H1 (cell line): ENCODE data around the gene ZSWIM6. TPM values are rescaled to one million over a fixed set of nuclear protein-coding genes. Genes with fewer than 3 reads are reported as not detected.

Experiments
- CTCF ChIA-PET: fragments of 300-600 bp; sonication (Branson Sonifier 250); formaldehyde crosslinking; loops from one replicate; lab custom pipeline; 2021; ENCODE audit not compliant: partially characterized antibody; lab: Charles Lee
- POLR2A ChIA-PET: fragments of 300-600 bp; sonication (Branson Sonifier 250); formaldehyde crosslinking; loops from one replicate; lab custom pipeline; 2021; ENCODE audit warnings: inconsistent platforms; ENCODE audit not compliant: partially characterized antibody; lab: Charles Lee
- DNase-seq, 2 experiments: peaks; one replicate each; pipeline versions ENCODE4 v3.0.0 to v3.0.0-alpha.2; 2010 to 2022; ENCODE audit warnings: low spot score in 2 of 2, low read depth in 1 of 2, mixed read lengths in 1 of 2
- FAIRE-seq: peaks from 2 replicates; lab custom pipeline; 2011; peaks lifted over from hg19 to GRCh38; lab: Jason Lieb, UNC
- H2AFZ ChIP-seq: 2 replicates; pipeline ENCODE4 v1.8.1; 2012; ENCODE audit warnings: low read length, inconsistent platforms
- H2AK5ac ChIP-seq: 2 replicates; pipeline ENCODE4 v1.6.1; 2013; ENCODE audit warnings: low read depth, low read length
- H2BK120ac ChIP-seq: replicated peaks from 2 replicates; pipeline ENCODE3; 2013; ENCODE audit warnings: low read depth, low read length, inconsistent platforms
- H2BK12ac ChIP-seq: 2 replicates; pipeline ENCODE4 v1.6.1; 2013; ENCODE audit warnings: low read depth, low read length
- H2BK15ac ChIP-seq: 2 replicates; pipeline ENCODE4 v1.6.1; 2013; ENCODE audit warnings: low read length
- H2BK20ac ChIP-seq: 2 replicates; pipeline ENCODE4 v1.6.1; 2013; ENCODE audit warnings: low read length
- H2BK5ac ChIP-seq: 2 replicates; pipeline ENCODE4 v1.6.1; 2013; ENCODE audit warnings: low read depth, low read length
- H3K14ac ChIP-seq: 2 replicates; pipeline ENCODE4 v1.6.1; 2013; ENCODE audit warnings: inconsistent platforms; ENCODE audit not compliant: insufficient read length
- H3K18ac ChIP-seq: 2 replicates; pipeline ENCODE4 v1.6.1; 2013; ENCODE audit warnings: low read length; ENCODE audit errors: extremely low read depth
- H3K23ac ChIP-seq: 2 replicates; pipeline ENCODE4 v1.6.1; 2013; ENCODE audit warnings: inconsistent platforms; ENCODE audit not compliant: insufficient read length
- H3K23me2 ChIP-seq: 2 replicates; pipeline ENCODE4 v1.6.1; 2013; ENCODE audit warnings: low read depth, low read length
- H3K27ac ChIP-seq: 2 replicates; pipeline ENCODE4 v1.6.1; 2011; ENCODE audit warnings: low read depth, low read length, inconsistent platforms
- H3K27me3 ChIP-seq, 4 experiments: replicated peaks in 1 of 4; 1 replicate in 1 of 4; 2 replicates in 3 of 4; pipeline versions ENCODE4 v1.6.1 to v1.8.1; 2011 to 2013; ENCODE audit warnings: low read length in 3 of 4, mild to moderate bottlenecking in 3 of 4, inconsistent platforms in 2 of 4, mixed read lengths in 2 of 4, moderate library complexity in 1 of 4; ENCODE audit not compliant: control insufficient read depth in 3 of 4, insufficient read depth in 3 of 4; ENCODE audit errors: extremely low read depth in 1 of 4
- H3K36me3 ChIP-seq, 4 experiments: 2 replicates each; pipeline versions ENCODE4 v1.6.1 to v1.8.1; 2011 to 2013; ENCODE audit warnings: mild to moderate bottlenecking in 4 of 4, low read length in 3 of 4, moderate library complexity in 2 of 4, control low read depth in 1 of 4, inconsistent platforms in 1 of 4; ENCODE audit not compliant: insufficient read depth in 4 of 4, control insufficient read depth in 2 of 4
- H3K4ac ChIP-seq: replicated peaks from 2 replicates; pipeline ENCODE3; 2013; ENCODE audit warnings: low read length, low read depth, mixed read lengths, inconsistent platforms; ENCODE audit not compliant: insufficient read length
- H3K4me1 ChIP-seq, 4 experiments: replicated peaks in 1 of 4; 1 replicate in 1 of 4; 2 replicates in 3 of 4; pipeline versions ENCODE4 v1.6.1 to v1.8.1; 2011 to 2013; ENCODE audit warnings: low read length in 3 of 4, inconsistent platforms in 2 of 4, mixed read lengths in 1 of 4; ENCODE audit not compliant: insufficient read depth in 4 of 4, control insufficient read depth in 3 of 4
- H3K4me2 ChIP-seq, 2 experiments: 2 replicates each; pipeline versions ENCODE4 v1.6.1 to v1.8.1; 2011 to 2013; ENCODE audit warnings: low read depth in 2 of 2, low read length in 2 of 2, control low read depth in 1 of 2, inconsistent platforms in 1 of 2, mild to moderate bottlenecking in 1 of 2; ENCODE audit not compliant: insufficient read depth in 1 of 2
- H3K4me3 ChIP-seq, 4 experiments: fragments of 200-600, 300-600 bp in 1 of 4; sonication (generic), shearing (Covaris generic), sonication (Bioruptor Twin) in 1 of 4; 2 replicates each; pipeline versions ENCODE4 v1.5.1 to v1.8.1; 2011 to 2016; ENCODE audit warnings: low read length in 4 of 4, low read depth in 3 of 4, control low read depth in 2 of 4, inconsistent platforms in 2 of 4, mild to moderate bottlenecking in 2 of 4, mixed read lengths in 1 of 4, moderate library complexity in 1 of 4; ENCODE audit not compliant: insufficient read depth in 2 of 4; ENCODE audit errors: extremely low read depth in 1 of 4
- H3K56ac ChIP-seq: replicated peaks from 2 replicates; pipeline ENCODE3; 2013; ENCODE audit warnings: low read depth, mild to moderate bottlenecking, mixed read lengths, low read length, inconsistent platforms; ENCODE audit not compliant: insufficient read length
- H3K79me1 ChIP-seq: 2 replicates; pipeline ENCODE4 v1.6.1; 2013; ENCODE audit warnings: low read depth, low read length, control low read depth
- H3K79me2 ChIP-seq, 2 experiments: 2 replicates each; pipeline versions ENCODE4 v1.6.1 to v1.8.1; 2012 to 2013; ENCODE audit warnings: low read length in 2 of 2, mild to moderate bottlenecking in 2 of 2, inconsistent platforms in 1 of 2; ENCODE audit not compliant: insufficient read depth in 2 of 2, control insufficient read depth in 1 of 2
- H3K9ac ChIP-seq, 4 experiments: replicated peaks in 1 of 4; 1 replicate in 1 of 4; 2 replicates in 3 of 4; pipeline versions ENCODE4 v1.6.1 to v1.8.1; 2011 to 2013; ENCODE audit warnings: low read depth in 3 of 4, low read length in 3 of 4, control low read depth in 2 of 4, mild to moderate bottlenecking in 2 of 4, moderate library complexity in 2 of 4, inconsistent platforms in 1 of 4; ENCODE audit errors: extremely low read depth in 1 of 4
- H3K9me3 ChIP-seq, 2 experiments: 2 replicates each; pipeline versions ENCODE4 v1.6.1 to v1.8.1; 2012 to 2013; ENCODE audit warnings: mild to moderate bottlenecking in 2 of 2, moderate library complexity in 2 of 2, control low read depth in 1 of 2, inconsistent platforms in 1 of 2, low read depth in 1 of 2, low read length in 1 of 2, mixed read lengths in 1 of 2; ENCODE audit not compliant: insufficient read depth in 2 of 2
- H4K20me1 ChIP-seq, 2 experiments: replicated peaks in 1 of 2; 2 replicates each; pipeline versions ENCODE3 to v1.8.1; 2011 to 2013; ENCODE audit warnings: inconsistent platforms in 2 of 2, low read length in 2 of 2, mild to moderate bottlenecking in 1 of 2; ENCODE audit not compliant: insufficient read depth in 2 of 2, control insufficient read depth in 1 of 2
- H4K5ac ChIP-seq: 2 replicates; pipeline ENCODE4 v1.6.1; 2013; ENCODE audit warnings: low read length, low read depth, mixed read lengths, inconsistent platforms; ENCODE audit not compliant: insufficient read length
- H4K8ac ChIP-seq: 2 replicates; pipeline ENCODE4 v1.8.0; 2013; ENCODE audit warnings: mild to moderate bottlenecking, moderate library complexity, low read length, inconsistent platforms; ENCODE audit not compliant: insufficient read depth; ENCODE audit errors: extremely low read depth
- H4K91ac ChIP-seq: replicated peaks from 2 replicates; pipeline ENCODE3; 2013; ENCODE audit warnings: low read length, mixed read lengths, inconsistent platforms; ENCODE audit not compliant: insufficient read length
- JUND ChIP-seq: IDR thresholded peaks from 2 replicates; pipeline ENCODE4 v1.6.1; 2011; ENCODE audit warnings: mild to moderate bottlenecking, improper control_type of control experiment, low read length
- SP1 ChIP-seq: IDR thresholded peaks from 2 replicates; pipeline ENCODE4 v1.6.1; 2011; ENCODE audit warnings: low read depth, low read length
- YY1 ChIP-seq: IDR thresholded peaks from 2 replicates; pipeline ENCODE4 v1.6.1; 2011; ENCODE audit warnings: low read depth, mild to moderate bottlenecking, low read length
- WGBS, 2 experiments: shearing (Covaris generic) in 1 of 2; methylation state at CpG; one replicate each; pipeline versions ENCODE4 v1.1.6 to v1.1.7; 2013 to 2015; ENCODE audit warnings: low lambda C conversion rate in 2 of 2, mixed read lengths in 2 of 2, inconsistent platforms in 1 of 2, low coverage in 1 of 2, missing lambda C conversion rate in 1 of 2; ENCODE audit not compliant: insufficient replicate concordance in 2 of 2, insufficient coverage in 1 of 2, insufficient read length in 1 of 2; ENCODE audit errors: extremely low coverage in 1 of 2, missing lambda C conversion rate in 1 of 2; 5-methylcytosine and 5-hydroxymethylcytosine counted together
- polyA plus RNA-seq, 7 experiments: library from polyadenylated mRNA; depleted of rRNA in 3 of 7; stranded (reverse) in 5 of 7; unstranded in 2 of 7; fragments of >200 nt in 5 of 7; fragments of 200-250 nt in 2 of 7; gene quantifications; 1 replicate in 5 of 7; 2 replicates in 1 of 7; 4 replicates in 1 of 7; pipeline versions ENCODE4 v1.2.1 to v1.2.3, GENCODE V29; 2011 to 2013; ENCODE audit warnings: missing spikeins in 2 of 7, mixed read lengths in 2 of 7
- total RNA-seq: library from RNA; stranded (reverse); fragmentation: NEBNext Ultra II Directional; extraction: Animal tissue kit (Norgen Biotek cat#: 25700); gene quantifications from 2 replicates; pipeline ENCODE4 v1.2.1, GENCODE V29; 2021
- TF ChIP-seq, protein P1 (sequence below): IDR thresholded peaks from 2 replicates; pipeline ENCODE4 v1.6.1; 2012; ENCODE audit warnings: inconsistent platforms

The ZSWIM6 gene
- total and polyA plus RNA-seq, 2 of the 8 experiments (the other 6 are each of a cell fraction or from before 2014, with no cell fraction given): 7.9 to 12.4 TPM

DNA sequence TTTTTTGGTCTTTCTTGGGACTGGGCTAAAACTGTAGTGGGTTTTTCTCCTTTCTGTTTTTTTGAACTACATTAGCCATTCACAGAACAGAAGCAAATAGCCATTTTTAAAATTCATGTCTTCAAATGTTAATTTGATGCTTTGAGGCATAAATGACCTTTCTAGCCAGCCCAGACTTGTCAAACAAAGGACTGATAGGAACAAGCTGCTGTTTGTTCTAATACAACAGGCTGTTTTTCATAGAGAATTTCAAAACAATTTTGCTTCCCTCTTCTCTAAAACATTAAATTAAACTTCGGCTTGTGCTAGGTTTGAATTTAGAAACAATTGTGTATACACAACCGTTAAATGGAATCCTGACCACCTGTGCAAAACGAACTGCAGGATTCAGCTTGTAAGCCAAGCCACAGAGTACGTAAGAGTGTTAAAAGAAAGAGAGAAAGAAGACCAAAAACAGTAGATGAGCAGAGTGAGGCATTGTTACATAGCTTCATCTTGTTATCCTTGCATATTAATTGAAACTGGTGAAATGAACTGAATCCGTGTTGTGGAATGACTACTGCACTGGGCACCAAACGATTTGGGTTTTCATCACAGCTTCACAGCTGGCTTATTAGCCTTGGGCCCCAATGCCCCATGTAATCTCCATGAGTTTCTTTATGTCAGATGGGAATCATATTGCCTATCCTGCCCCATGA lies 100.0 kb downstream of the ZSWIM6 start:
- Histone ChIP-seq H3K23ac (no peak overlapping the region), H3K18ac (no peak overlapping the region), H3K23me2 (no peaks in the 10 kb centered on the region), H2BK20ac (no peak overlapping the region), H4K91ac (no peak overlapping the region), H4K8ac (no peak overlapping the region), H2BK120ac (no peak overlapping the region), H3K79me2 (peaks cover 0 to 33% of the 10 kb centered on the region in 2 experiments; a peak in 3 of 4 replicates), H3K27me3 (no peaks in the 10 kb centered on the region), H3K9me3 (no peaks in the 10 kb centered on the region), H2BK5ac (no peak overlapping the region), H3K56ac (no peak overlapping the region), H4K20me1 (no peaks in the 10 kb centered on the region), H3K4me3 (no peak overlapping the region), H2BK15ac (no peak overlapping the region), H3K79me1 (peaks cover 2% of the 10 kb centered on the region; the same call in 1 of the 2 replicates), H3K4me2 (no peak overlapping the region), H4K5ac (no peak overlapping the region), H3K4me1 (peaks cover 2 to 12% (median 9%) of the 10 kb centered on the region in 4 experiments; a peak in 5 of 7 replicates), H2AK5ac (no peak overlapping the region), H2BK12ac (0 out of 2 replicates have a peak overlapping the region, but pooled peaks have one; percentile 65), H3K36me3 (no peaks in the 10 kb centered on the region), H3K27ac (no peak overlapping the region), H3K9ac (no peak overlapping the region), H3K14ac (no peak overlapping the region), H2AFZ (no peak overlapping the region), H3K4ac (no peak overlapping the region)
- no peak for FAIRE-seq
- POLR2A ChIA-PET: interaction anchor here (0.7 kb wide), 1 partner anchor 15 kb away, joined by 3 read pairs; no protein-coding TSS in a partner anchor
- CTCF ChIA-PET: interaction anchor here (0.6 to 1.2 kb wide), 3 partner anchors 193 to 1709 kb away, joined by 3 to 4 read pairs (median 3); no protein-coding TSS in a partner anchor
- TF ChIP-seq SP1 (no peak), YY1 (no peak), JUND (no peak)
- TF ChIP-seq, protein P1, sequence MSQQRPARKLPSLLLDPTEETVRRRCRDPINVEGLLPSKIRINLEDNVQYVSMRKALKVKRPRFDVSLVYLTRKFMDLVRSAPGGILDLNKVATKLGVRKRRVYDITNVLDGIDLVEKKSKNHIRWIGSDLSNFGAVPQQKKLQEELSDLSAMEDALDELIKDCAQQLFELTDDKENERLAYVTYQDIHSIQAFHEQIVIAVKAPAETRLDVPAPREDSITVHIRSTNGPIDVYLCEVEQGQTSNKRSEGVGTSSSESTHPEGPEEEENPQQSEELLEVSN: no peak
- no peak for DNase-seq
- 73% methylated on average over 6 of the region's 6 CpGs; no CpG with 5 or more reads in 1 of the 2 experiments for WGBS, 2 experiments
